ENCODE data around the gene SEC61G.
A peak's percentile ranks its signal among the peaks of the same experiment; 100 is the strongest.

The SEC61G gene

GRCh38 chr7:54709283-54709682, 49.7 kb downstream of the SEC61G start:
- ATAC-seq: no peak
- TF ChIP-seq ZFP3 (CRISPR knock-in tag; IDR thresholded peaks at IDR 0.05) (no peak), ZC3H10 (CRISPR knock-in tag; IDR thresholded peaks at IDR 0.05) (no peak), ZFP30 (CRISPR knock-in tag; IDR thresholded peaks at IDR 0.05) (no peak), CREB5 (CRISPR knock-in tag; IDR thresholded peaks at IDR 0.05; ENCODE audit: low read depth) (no peak), SNAI2 (CRISPR knock-in tag; IDR thresholded peaks at IDR 0.05) (no peak), PPARA (CRISPR knock-in tag; IDR thresholded peaks at IDR 0.05; ENCODE audit: borderline replicate concordance) (no peak), CSDC2 (CRISPR knock-in tag; IDR thresholded peaks at IDR 0.05) (no peak), RARB (CRISPR knock-in tag; IDR thresholded peaks at IDR 0.05) (no peak)
- TF ChIP-seq, protein P1, sequence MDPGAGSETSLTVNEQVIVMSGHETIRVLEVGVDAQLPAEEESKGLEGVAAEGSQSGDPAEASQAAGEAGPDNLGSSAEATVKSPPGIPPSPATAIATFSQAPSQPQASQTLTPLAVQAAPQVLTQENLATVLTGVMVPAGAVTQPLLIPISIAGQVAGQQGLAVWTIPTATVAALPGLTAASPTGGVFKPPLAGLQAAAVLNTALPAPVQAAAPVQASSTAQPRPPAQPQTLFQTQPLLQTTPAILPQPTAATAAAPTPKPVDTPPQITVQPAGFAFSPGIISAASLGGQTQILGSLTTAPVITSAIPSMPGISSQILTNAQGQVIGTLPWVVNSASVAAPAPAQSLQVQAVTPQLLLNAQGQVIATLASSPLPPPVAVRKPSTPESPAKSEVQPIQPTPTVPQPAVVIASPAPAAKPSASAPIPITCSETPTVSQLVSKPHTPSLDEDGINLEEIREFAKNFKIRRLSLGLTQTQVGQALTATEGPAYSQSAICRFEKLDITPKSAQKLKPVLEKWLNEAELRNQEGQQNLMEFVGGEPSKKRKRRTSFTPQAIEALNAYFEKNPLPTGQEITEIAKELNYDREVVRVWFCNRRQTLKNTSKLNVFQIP (CRISPR knock-in tag; IDR thresholded peaks at IDR 0.05; ENCODE audit: borderline replicate concordance, low read depth): no peak

DNA sequence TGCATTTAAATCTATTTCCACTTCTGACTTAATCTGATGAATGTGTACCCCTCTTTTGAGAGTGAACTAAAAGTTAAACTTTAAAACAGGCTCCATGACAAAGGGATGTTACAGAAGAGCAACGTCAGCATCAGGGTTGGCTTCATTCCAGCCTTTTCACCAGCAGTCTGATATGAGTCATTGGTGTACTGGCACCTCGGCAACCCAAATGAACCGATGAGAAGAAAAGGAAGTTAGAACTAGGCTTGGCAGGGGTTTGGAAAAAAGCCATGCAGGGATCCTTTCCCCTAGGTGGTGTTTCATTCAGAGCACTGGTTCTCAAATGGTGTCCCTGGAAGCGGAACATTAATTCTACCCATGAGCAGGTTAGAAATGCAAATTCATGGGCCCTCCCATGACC, 53.6 kb downstream of the SEC61G start:
- ATAC-seq: peak; percentile 56; the same call in 2 of the 3 replicates
- TF ChIP-seq ZNF565 (CRISPR knock-in tag; conservative IDR thresholded peaks at IDR 0.05; ENCODE audit: low read depth) (no peak), ESRRG (CRISPR knock-in tag; IDR thresholded peaks at IDR 0.05) (no peak), ZNF70 (CRISPR knock-in tag; IDR thresholded peaks at IDR 0.05) (no peak), OSR1 (CRISPR knock-in tag; IDR thresholded peaks at IDR 0.05) (no peak), RARB (CRISPR knock-in tag; IDR thresholded peaks at IDR 0.05) (no peak), ARNTL (CRISPR knock-in tag; IDR thresholded peaks at IDR 0.05; ENCODE audit: borderline replicate concordance, low read depth) (no peak), SNAI2 (CRISPR knock-in tag; IDR thresholded peaks at IDR 0.05) (no peak), TCF4 (CRISPR knock-in tag; IDR thresholded peaks at IDR 0.05; ENCODE audit: borderline replicate concordance) (no peak), BACH2 (CRISPR knock-in tag; IDR thresholded peaks at IDR 0.05; ENCODE audit: borderline replicate concordance) (no peak)
- TF ChIP-seq, protein P2, sequence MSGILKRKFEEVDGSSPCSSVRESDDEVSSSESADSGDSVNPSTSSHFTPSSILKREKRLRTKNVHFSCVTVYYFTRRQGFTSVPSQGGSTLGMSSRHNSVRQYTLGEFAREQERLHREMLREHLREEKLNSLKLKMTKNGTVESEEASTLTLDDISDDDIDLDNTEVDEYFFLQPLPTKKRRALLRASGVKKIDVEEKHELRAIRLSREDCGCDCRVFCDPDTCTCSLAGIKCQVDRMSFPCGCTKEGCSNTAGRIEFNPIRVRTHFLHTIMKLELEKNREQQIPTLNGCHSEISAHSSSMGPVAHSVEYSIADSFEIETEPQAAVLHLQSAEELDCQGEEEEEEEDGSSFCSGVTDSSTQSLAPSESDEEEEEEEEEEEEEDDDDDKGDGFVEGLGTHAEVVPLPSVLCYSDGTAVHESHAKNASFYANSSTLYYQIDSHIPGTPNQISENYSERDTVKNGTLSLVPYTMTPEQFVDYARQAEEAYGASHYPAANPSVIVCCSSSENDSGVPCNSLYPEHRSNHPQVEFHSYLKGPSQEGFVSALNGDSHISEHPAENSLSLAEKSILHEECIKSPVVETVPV (CRISPR knock-in tag; IDR thresholded peaks at IDR 0.05): no peak
- TF ChIP-seq, protein P3, sequence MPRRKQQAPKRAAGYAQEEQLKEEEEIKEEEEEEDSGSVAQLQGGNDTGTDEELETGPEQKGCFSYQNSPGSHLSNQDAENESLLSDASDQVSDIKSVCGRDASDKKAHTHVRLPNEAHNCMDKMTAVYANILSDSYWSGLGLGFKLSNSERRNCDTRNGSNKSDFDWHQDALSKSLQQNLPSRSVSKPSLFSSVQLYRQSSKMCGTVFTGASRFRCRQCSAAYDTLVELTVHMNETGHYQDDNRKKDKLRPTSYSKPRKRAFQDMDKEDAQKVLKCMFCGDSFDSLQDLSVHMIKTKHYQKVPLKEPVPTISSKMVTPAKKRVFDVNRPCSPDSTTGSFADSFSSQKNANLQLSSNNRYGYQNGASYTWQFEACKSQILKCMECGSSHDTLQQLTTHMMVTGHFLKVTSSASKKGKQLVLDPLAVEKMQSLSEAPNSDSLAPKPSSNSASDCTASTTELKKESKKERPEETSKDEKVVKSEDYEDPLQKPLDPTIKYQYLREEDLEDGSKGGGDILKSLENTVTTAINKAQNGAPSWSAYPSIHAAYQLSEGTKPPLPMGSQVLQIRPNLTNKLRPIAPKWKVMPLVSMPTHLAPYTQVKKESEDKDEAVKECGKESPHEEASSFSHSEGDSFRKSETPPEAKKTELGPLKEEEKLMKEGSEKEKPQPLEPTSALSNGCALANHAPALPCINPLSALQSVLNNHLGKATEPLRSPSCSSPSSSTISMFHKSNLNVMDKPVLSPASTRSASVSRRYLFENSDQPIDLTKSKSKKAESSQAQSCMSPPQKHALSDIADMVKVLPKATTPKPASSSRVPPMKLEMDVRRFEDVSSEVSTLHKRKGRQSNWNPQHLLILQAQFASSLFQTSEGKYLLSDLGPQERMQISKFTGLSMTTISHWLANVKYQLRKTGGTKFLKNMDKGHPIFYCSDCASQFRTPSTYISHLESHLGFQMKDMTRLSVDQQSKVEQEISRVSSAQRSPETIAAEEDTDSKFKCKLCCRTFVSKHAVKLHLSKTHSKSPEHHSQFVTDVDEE (CRISPR knock-in tag; IDR thresholded peaks at IDR 0.05): no peak

DNA sequence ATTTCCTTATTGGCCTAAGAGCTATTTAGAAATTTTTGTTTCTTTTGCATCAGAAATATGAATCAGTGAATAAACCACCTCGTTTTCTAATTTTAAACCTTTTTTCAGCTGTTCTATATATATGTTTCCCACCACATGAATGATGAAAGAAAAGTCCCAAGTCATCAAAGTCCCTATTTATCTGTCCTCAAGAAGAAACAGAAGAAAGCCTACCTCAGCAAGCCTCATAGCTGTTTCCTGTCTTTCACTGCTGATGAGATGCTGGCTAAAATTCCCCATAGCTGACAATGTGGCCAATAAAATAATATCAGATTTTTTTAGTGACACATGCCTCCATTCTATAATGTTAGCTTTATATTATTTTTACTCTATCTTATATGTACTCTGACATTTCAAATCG, 54.2 kb downstream of the SEC61G start:
- no peak for ATAC-seq
- no peak for TF ChIP-seq RARB (CRISPR knock-in tag; IDR thresholded peaks at IDR 0.05)
- TF ChIP-seq SNAI2 (CRISPR knock-in tag; IDR thresholded peaks at IDR 0.05): no peak
- TF ChIP-seq BACH2 (CRISPR knock-in tag; IDR thresholded peaks at IDR 0.05; ENCODE audit: borderline replicate concordance): no peak
